ENCODE data around the gene KCNQ1.

Gene KCNQ1

DNA sequence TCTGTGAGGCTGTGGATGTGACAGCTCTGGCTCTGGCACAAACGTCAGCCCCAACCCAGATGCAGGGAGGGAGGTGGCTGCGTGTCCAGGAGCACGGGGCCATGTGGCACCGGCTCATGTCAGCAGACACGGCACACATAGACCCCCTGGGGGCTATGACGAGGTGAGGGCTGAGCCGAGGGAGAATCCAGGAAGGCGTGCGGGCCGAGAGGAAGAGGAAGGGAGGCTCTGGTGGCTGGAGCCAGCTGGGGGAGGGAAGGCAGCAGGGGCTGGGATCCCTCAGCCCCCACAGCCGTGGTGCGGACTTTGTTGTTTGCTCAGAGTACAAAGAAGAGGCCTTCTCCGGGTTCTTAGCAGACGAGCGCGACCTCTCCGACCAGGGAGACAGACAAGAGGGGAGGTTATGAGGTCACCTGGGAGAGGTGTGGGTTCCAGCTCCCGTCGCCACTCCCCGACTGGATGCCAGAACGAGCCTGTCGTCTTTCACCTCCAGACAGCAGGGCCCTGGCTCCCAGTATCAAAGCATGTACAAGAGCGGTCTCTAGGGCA lies 394.7 kb downstream of the KCNQ1 start (continued):
- no peak for TF ChIP-seq ZFP30 (CRISPR knock-in tag; IDR thresholded peaks at IDR 0.05)

DNA sequence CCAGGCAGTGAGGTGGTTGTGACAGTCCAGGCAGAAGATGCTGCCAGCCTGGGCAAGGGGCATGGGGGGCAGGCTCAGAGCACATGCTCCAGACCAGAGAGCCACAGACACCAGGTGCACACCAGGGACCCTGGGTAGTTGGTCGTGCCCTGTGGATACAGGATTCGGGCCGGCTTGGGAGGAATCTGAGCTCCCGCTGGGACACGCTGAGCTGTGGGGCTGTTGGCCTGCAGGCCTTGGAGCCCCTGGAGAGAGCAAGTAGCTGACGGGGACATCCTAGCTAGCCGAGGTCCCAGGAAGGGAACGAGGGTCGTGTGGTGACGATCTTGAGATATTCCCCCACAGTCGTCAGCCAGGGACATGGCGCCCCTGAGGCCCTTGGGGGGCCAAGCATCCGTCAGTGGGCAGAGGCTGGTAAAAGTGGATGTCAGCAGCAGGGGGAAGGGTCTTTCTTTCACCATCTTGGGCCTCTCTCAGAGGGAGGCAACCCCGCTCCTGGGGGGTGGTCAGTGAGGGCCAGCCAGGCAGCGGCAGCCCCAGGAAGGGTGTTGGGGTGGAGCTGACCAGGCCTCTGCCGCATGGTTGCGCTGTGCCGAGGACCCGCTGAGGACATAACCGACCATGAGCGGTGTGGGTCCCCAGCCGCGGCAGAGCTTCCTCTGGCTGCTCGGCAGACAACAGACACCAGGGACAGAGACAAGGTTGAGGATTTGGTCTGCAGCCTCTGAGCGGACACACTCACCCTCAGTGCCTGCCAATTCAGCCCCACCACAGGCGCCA lies 396.8 kb downstream of the KCNQ1 start:
- no peak for ATAC-seq
- TF ChIP-seq CREB5 (CRISPR knock-in tag; IDR thresholded peaks at IDR 0.05; ENCODE audit: low read depth) = no peak
- no peak for TF ChIP-seq RARB (CRISPR knock-in tag; IDR thresholded peaks at IDR 0.05)
- TF ChIP-seq TOX (CRISPR knock-in tag; IDR thresholded peaks at IDR 0.05; ENCODE audit: borderline replicate concordance) = no peak
- TF ChIP-seq ARNTL (CRISPR knock-in tag; IDR thresholded peaks at IDR 0.05; ENCODE audit: borderline replicate concordance, low read depth) = no peak
- no peak for TF ChIP-seq BACH2 (CRISPR knock-in tag; IDR thresholded peaks at IDR 0.05; ENCODE audit: borderline replicate concordance)
- no peak for TF ChIP-seq GLIS3 (CRISPR knock-in tag; IDR thresholded peaks at IDR 0.05)
- no peak for TF ChIP-seq ZFP30 (CRISPR knock-in tag; IDR thresholded peaks at IDR 0.05)
- TF ChIP-seq ISL1 (CRISPR knock-in tag; IDR thresholded peaks at IDR 0.05) = no peak
- no peak for TF ChIP-seq ZC3H10 (CRISPR knock-in tag; IDR thresholded peaks at IDR 0.05)
- no peak for TF ChIP-seq ZNF8 (CRISPR knock-in tag; IDR thresholded peaks at IDR 0.05)
- no peak for TF ChIP-seq ZNF70 (CRISPR knock-in tag; IDR thresholded peaks at IDR 0.05)
- TF ChIP-seq ZFP3 (CRISPR knock-in tag; IDR thresholded peaks at IDR 0.05) = no peak
- TF ChIP-seq, protein P1, sequence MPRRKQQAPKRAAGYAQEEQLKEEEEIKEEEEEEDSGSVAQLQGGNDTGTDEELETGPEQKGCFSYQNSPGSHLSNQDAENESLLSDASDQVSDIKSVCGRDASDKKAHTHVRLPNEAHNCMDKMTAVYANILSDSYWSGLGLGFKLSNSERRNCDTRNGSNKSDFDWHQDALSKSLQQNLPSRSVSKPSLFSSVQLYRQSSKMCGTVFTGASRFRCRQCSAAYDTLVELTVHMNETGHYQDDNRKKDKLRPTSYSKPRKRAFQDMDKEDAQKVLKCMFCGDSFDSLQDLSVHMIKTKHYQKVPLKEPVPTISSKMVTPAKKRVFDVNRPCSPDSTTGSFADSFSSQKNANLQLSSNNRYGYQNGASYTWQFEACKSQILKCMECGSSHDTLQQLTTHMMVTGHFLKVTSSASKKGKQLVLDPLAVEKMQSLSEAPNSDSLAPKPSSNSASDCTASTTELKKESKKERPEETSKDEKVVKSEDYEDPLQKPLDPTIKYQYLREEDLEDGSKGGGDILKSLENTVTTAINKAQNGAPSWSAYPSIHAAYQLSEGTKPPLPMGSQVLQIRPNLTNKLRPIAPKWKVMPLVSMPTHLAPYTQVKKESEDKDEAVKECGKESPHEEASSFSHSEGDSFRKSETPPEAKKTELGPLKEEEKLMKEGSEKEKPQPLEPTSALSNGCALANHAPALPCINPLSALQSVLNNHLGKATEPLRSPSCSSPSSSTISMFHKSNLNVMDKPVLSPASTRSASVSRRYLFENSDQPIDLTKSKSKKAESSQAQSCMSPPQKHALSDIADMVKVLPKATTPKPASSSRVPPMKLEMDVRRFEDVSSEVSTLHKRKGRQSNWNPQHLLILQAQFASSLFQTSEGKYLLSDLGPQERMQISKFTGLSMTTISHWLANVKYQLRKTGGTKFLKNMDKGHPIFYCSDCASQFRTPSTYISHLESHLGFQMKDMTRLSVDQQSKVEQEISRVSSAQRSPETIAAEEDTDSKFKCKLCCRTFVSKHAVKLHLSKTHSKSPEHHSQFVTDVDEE (CRISPR knock-in tag; IDR thresholded peaks at IDR 0.05) = no peak
- TF ChIP-seq, protein P2, sequence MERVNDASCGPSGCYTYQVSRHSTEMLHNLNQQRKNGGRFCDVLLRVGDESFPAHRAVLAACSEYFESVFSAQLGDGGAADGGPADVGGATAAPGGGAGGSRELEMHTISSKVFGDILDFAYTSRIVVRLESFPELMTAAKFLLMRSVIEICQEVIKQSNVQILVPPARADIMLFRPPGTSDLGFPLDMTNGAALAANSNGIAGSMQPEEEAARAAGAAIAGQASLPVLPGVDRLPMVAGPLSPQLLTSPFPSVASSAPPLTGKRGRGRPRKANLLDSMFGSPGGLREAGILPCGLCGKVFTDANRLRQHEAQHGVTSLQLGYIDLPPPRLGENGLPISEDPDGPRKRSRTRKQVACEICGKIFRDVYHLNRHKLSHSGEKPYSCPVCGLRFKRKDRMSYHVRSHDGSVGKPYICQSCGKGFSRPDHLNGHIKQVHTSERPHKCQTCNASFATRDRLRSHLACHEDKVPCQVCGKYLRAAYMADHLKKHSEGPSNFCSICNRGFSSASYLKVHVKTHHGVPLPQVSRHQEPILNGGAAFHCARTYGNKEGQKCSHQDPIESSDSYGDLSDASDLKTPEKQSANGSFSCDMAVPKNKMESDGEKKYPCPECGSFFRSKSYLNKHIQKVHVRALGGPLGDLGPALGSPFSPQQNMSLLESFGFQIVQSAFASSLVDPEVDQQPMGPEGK (CRISPR knock-in tag; IDR thresholded peaks at IDR 0.05; ENCODE audit: borderline replicate concordance) = no peak
- no peak for TF ChIP-seq ESRRG (CRISPR knock-in tag; IDR thresholded peaks at IDR 0.05)
- TF ChIP-seq CSRNP3 (CRISPR knock-in tag; IDR thresholded peaks at IDR 0.05) = no peak
- TF ChIP-seq ZNF565 (CRISPR knock-in tag; conservative IDR thresholded peaks at IDR 0.05; ENCODE audit: low read depth) = no peak
- TF ChIP-seq TCF4 (CRISPR knock-in tag; IDR thresholded peaks at IDR 0.05; ENCODE audit: borderline replicate concordance) = no peak
- TF ChIP-seq PPARA (CRISPR knock-in tag; IDR thresholded peaks at IDR 0.05; ENCODE audit: borderline replicate concordance) = no peak
- TF ChIP-seq OSR1 (CRISPR knock-in tag; IDR thresholded peaks at IDR 0.05) = no peak

DNA sequence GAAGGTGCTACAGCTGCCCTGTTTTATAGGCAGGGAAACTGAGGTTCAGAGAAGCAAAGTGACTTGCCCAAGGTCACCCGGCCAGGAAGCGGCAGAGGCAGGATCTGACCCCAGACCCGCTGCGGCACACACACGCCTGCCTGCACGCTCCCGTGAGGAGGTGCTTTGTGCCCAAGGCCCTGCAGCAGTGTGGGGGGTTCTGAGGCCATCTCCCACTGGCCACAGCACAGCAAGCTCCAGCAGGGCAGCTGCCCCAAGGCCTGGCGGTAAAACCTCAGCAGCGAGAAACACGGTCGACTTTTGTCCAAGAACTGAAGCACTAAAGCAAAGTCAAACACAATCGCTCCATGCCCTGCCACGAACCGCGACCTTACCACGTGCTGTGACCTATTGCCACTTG lies 398.1 kb downstream of the KCNQ1 start:
- TF ChIP-seq ZFP30 (CRISPR knock-in tag; IDR thresholded peaks at IDR 0.05) = no peak
- no peak for TF ChIP-seq RARB (CRISPR knock-in tag; IDR thresholded peaks at IDR 0.05)
- no peak for TF ChIP-seq ARNTL (CRISPR knock-in tag; IDR thresholded peaks at IDR 0.05; ENCODE audit: borderline replicate concordance, low read depth)
- TF ChIP-seq OSR1 (CRISPR knock-in tag; IDR thresholded peaks at IDR 0.05) = no peak
- TF ChIP-seq TCF4 (CRISPR knock-in tag; IDR thresholded peaks at IDR 0.05; ENCODE audit: borderline replicate concordance) = no peak
- TF ChIP-seq TOX (CRISPR knock-in tag; IDR thresholded peaks at IDR 0.05; ENCODE audit: borderline replicate concordance) = no peak
- TF ChIP-seq ESRRG (CRISPR knock-in tag; IDR thresholded peaks at IDR 0.05) = no peak
- TF ChIP-seq, protein P1 (CRISPR knock-in tag; IDR thresholded peaks at IDR 0.05) = no peak
- TF ChIP-seq ZC3H10 (CRISPR knock-in tag; IDR thresholded peaks at IDR 0.05) = no peak
- TF ChIP-seq ZNF70 (CRISPR knock-in tag; IDR thresholded peaks at IDR 0.05) = no peak
- TF ChIP-seq SNAI2 (CRISPR knock-in tag; IDR thresholded peaks at IDR 0.05) = no peak
- TF ChIP-seq, protein P2 (CRISPR knock-in tag; IDR thresholded peaks at IDR 0.05; ENCODE audit: borderline replicate concordance) = no peak
- TF ChIP-seq ZNF565 (CRISPR knock-in tag; conservative IDR thresholded peaks at IDR 0.05; ENCODE audit: low read depth) = no peak
- TF ChIP-seq CSDC2 (CRISPR knock-in tag; IDR thresholded peaks at IDR 0.05) = no peak
- no peak for TF ChIP-seq ZNF8 (CRISPR knock-in tag; IDR thresholded peaks at IDR 0.05)
- TF ChIP-seq ZFP3 (CRISPR knock-in tag; IDR thresholded peaks at IDR 0.05) = no peak
- no peak for ATAC-seq

Measured in SK-N-SH treated with all-trans-retinoic acid at 6 μM for 48 hours (cell line).